ENCODE data around the gene TNPO3.
A peak's percentile ranks its signal among the peaks of the same experiment; 100 is the strongest.

Gene TNPO3

DNA sequence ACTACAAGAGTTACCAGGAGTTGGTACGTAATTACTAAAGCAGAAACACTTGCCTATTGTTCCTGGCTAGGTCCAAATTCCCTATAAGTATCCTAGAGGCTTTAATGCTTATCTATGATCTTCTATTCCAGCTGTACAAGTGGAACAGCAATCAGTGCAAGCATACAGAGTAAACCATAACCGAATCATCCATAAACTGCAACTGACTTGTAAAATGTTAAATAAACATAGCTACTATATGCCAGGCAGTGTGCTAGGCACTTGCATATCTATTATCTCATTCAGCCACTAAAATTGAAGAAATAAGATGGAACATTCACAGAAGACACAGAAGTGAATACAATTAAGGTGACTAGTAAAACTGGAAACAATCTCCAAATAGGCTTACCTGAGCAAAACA, 61.5 kb downstream of the TNPO3 start:
- TF ChIP-seq, protein P1, sequence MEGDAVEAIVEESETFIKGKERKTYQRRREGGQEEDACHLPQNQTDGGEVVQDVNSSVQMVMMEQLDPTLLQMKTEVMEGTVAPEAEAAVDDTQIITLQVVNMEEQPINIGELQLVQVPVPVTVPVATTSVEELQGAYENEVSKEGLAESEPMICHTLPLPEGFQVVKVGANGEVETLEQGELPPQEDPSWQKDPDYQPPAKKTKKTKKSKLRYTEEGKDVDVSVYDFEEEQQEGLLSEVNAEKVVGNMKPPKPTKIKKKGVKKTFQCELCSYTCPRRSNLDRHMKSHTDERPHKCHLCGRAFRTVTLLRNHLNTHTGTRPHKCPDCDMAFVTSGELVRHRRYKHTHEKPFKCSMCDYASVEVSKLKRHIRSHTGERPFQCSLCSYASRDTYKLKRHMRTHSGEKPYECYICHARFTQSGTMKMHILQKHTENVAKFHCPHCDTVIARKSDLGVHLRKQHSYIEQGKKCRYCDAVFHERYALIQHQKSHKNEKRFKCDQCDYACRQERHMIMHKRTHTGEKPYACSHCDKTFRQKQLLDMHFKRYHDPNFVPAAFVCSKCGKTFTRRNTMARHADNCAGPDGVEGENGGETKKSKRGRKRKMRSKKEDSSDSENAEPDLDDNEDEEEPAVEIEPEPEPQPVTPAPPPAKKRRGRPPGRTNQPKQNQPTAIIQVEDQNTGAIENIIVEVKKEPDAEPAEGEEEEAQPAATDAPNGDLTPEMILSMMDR (conservative IDR thresholded peaks at IDR 0.05), result no peak
- peak overlapping the region; percentile 15 for H3K27ac ChIP-seq

GRCh38 chr7:128989961-128990360, 65.0 kb downstream of the TNPO3 start:
- H3K27ac ChIP-seq, result peak overlapping the region; percentile 45
- TF ChIP-seq, protein P1 (conservative IDR thresholded peaks at IDR 0.05), result no peak

DNA sequence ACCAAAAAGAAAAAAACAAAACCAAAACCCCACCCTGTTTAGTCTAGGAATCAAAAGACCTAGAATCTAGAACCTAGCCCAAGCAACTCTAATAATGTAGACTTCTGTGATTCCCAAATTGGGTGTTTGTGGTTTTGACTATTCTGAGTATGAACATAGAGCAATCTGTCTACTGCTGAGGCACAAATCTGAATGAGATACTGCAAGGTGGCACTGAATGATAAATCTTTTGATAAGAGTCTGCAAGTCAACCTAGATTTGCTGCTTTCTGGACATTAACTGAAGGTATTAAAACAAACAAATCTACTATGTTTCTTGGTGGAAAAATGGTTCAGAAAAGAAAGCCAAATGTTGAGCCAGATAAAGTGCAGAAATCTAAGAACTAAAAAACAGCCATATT, 66.5 kb downstream of the TNPO3 start:
- TF ChIP-seq, protein P1 (conservative IDR thresholded peaks at IDR 0.05), result no peak
- H3K27ac ChIP-seq, result peak overlapping the region; percentile 45

- TF ChIP-seq, protein P1 (conservative IDR thresholded peaks at IDR 0.05), result no peak
- H3K27ac ChIP-seq, result no peak overlapping the region
These were observed 68.3 kb downstream of the TNPO3 start for GRCh38 chr7:128986609-128987008.

DNA sequence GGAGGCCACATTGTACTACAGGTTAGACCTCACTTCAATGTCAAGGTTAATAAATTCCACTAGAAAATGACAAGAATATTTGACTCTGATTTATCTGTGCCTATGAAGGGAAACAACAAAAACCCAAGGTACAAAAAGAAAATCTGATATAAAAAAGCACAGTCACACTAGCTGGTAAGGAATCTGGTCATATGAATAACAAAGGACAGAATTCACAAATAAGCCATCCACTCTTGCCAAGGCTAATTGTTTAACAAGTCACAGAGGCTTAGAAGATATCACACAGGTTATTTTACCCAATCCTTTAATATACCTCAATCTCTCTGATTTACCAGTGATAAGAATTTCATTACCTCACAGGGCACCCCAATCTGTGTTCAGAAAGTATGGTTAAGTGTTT, 69.3 kb downstream of the TNPO3 start:
- no peak overlapping the region for H3K27ac ChIP-seq
- TF ChIP-seq, protein P1 (conservative IDR thresholded peaks at IDR 0.05), result no peak

DNA sequence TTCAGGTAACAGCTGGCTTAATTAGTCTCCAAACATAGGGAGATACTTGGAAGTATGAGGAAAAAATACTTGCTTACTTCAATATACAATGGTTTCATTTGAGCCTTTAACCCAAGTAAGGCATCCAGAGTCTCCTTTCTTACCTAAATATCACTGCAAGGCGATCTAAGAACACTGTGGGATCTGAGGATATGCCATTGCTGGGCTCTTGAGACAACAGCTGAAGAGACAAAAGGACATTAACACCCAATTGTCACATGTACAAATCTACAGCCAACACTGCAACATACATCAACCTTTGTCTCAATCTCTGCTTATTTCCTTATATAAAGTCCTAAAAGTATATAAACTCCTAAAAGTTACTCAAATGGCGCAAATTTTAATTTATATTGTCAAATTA, 72.8 kb downstream of the TNPO3 start:
- H3K27ac ChIP-seq, result no peak overlapping the region
- TF ChIP-seq, protein P1 (conservative IDR thresholded peaks at IDR 0.05), result no peak

- no peak overlapping the region for H3K27ac ChIP-seq
- TF ChIP-seq, protein P1 (conservative IDR thresholded peaks at IDR 0.05), result no peak
These were observed 80.5 kb downstream of the TNPO3 start for GRCh38 chr7:128974241-128974934.

All from VCaP (cell line).